GM23248 (cell line): ENCODE results near the gene FN1.
"Not testable (repeated sequence)": the region's sequence is repeated elsewhere in the genome, so short reads cannot be mapped to it uniquely, and the experiment has no call there.

ENCODE experiments used
- EZH2 ChIP-seq: fragments of 200-600 bp; sonication (generic); IDR thresholded peaks from 2 replicates; pipeline ENCODE4 v1.6.1; 2018; ENCODE audit warnings: antibody characterized with exemption, mild to moderate bottlenecking; ENCODE audit not compliant: insufficient read depth, poor library complexity, severe bottlenecking
- EZH2phosphoT487 ChIP-seq: fragments of 200-600 bp; sonication (generic); IDR thresholded peaks from 2 replicates; pipeline ENCODE4 v1.6.1; 2018; ENCODE audit warnings: antibody characterized with exemption, moderate library complexity, mild to moderate bottlenecking, low read depth; ENCODE audit not compliant: insufficient read depth

DNA sequence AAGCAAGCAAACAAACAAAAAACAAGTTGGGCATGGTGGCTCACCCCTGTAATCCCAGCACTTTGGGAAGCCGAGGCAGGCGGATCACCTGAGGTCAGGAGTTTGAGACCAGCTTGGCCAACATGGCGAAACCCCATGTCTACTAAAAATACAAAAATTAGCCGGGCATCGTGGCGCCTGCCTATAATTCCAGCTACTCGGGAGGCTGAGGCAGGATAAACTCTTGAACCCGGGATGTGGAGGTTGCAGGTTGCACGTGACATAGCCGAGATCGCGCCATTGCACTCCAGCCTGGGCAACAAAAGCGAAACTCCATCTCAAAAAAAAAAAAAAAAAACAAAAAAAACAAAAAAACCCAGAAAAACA, 124.6 kb downstream of the FN1 start:
- not testable (repeated sequence) for TF ChIP-seq EZH2, EZH2phosphoT487
